ENCODE results near the gene CA11. TPM values are rescaled to one million over a fixed set of nuclear protein-coding genes. Genes with fewer than 3 reads are reported as not detected.

Gene CA11
- polyA plus RNA-seq, 1 donor from 2014 or later = 11.6 TPM

GRCh38 chr19:48588670-48589401, 57.2 kb downstream of the CA11 start:
- peaks cover 3 to 6% (median 5%) of the 10 kb centered on the region in 3 donors for H3K4me1 Mint-ChIP-seq
- H3K27ac Mint-ChIP-seq = peak overlapping the region in 1 of 3 donors; percentile 65

More at GRCh38 chr19:48588670-48589401, 57.2 kb downstream of the CA11 start:
- Mint-ChIP-seq H3K27me3 (peaks cover 4% of the 10 kb centered on the region), H3K4me3 (peak overlapping the region in 3 of 4 donors; percentile 43 to 84 (median 73)), H3K9me3 (no peaks in the 10 kb centered on the region), H3K36me3 (no peaks in the 10 kb centered on the region)

Other genes with a start within 250 kb of the CA11 start
- 40.3 TPM for gene GRWD1, start 200.2 kb downstream of the CA11 start, polyA plus RNA-seq
- gene KCNJ14, start 190.6 kb downstream of the CA11 start, polyA plus RNA-seq = 0.48 TPM
- 31.8 TPM for gene CYTH2, start 176.8 kb downstream of the CA11 start, polyA plus RNA-seq
- not detected for gene LMTK3, start 134.4 kb downstream of the CA11 start, polyA plus RNA-seq
- gene SULT2B1, start 94.0 kb downstream of the CA11 start, polyA plus RNA-seq = not detected
- not detected for gene SPACA4, start 39.4 kb downstream of the CA11 start, polyA plus RNA-seq
- gene FAM83E, start 31.1 kb downstream of the CA11 start, polyA plus RNA-seq = not detected
- gene RPL18, start 27.0 kb downstream of the CA11 start, polyA plus RNA-seq = 2,549 TPM
- gene SPHK2, start 26.7 kb downstream of the CA11 start, polyA plus RNA-seq = 11.0 TPM
- 86.1 TPM for gene DBP, start 8.8 kb downstream of the CA11 start, polyA plus RNA-seq
- 0.66 TPM for gene NTN5, start 26.8 kb upstream of the CA11 start, polyA plus RNA-seq
- not detected for gene FUT2, start 49.8 kb upstream of the CA11 start, polyA plus RNA-seq
- 0.45 TPM for gene MAMSTR, start 73.5 kb upstream of the CA11 start, polyA plus RNA-seq
- gene RASIP1, start 94.4 kb upstream of the CA11 start, polyA plus RNA-seq = 0.26 TPM
- gene IZUMO1, start 100.7 kb upstream of the CA11 start, polyA plus RNA-seq = not detected
- gene FUT1, start 106.5 kb upstream of the CA11 start, polyA plus RNA-seq = not detected
- not detected for gene FGF21, start 109.3 kb upstream of the CA11 start, polyA plus RNA-seq
- 31.8 TPM for gene BCAT2, start 164.8 kb upstream of the CA11 start, polyA plus RNA-seq
- gene HSD17B14, start 190.3 kb upstream of the CA11 start, polyA plus RNA-seq = 1.2 TPM
- gene PLEKHA4, start 222.4 kb upstream of the CA11 start, polyA plus RNA-seq = 3.2 TPM
- gene PPP1R15A, start 226.2 kb upstream of the CA11 start, polyA plus RNA-seq = 558 TPM